Vagina (tissue), 2 donors: ENCODE results near the gene MMP11.
"Not testable (repeated sequence)": the region's sequence is repeated elsewhere in the genome, so short reads cannot be mapped to it uniquely, and the experiment has no call there.

Source experiments
- CTCF ChIP-seq, 3 experiments: fragments of 450-650 bp in 2 of 3; fragments of 200-600 bp in 1 of 3; sonication (generic) in 1 of 3; IDR thresholded peaks; one replicate each; pipeline ENCODE4 v1.5.1; 2017 to 2019; ENCODE audit warnings: antibody characterized with exemption in 3 of 3, mild to moderate bottlenecking in 2 of 3, moderate library complexity in 2 of 3
- POLR2A ChIP-seq, 2 donors: fragments of 450-650 bp; IDR thresholded peaks; one replicate each; pipeline ENCODE4 v1.6.1; 2017; ENCODE audit warnings: antibody characterized with exemption in 2 of 2, mild to moderate bottlenecking in 2 of 2, moderate library complexity in 2 of 2
- POLR2AphosphoS5 ChIP-seq, 2 donors: sonication (generic); formaldehyde crosslinking; IDR thresholded peaks; one replicate each; pipeline ENCODE4 v1.9.0; 2017; ENCODE audit warnings: antibody characterized with exemption in 2 of 2, mild to moderate bottlenecking in 2 of 2, low read depth in 1 of 2; ENCODE audit not compliant: insufficient read depth in 1 of 2

- TF ChIP-seq POLR2A (IDR thresholded peaks at IDR 0.05); CTCF (IDR thresholded peaks at IDR 0.05); POLR2AphosphoS5 (IDR thresholded peaks at IDR 0.05; ENCODE audit: insufficient read depth in 1 of 2, low read depth in 1 of 2): not testable (repeated sequence)
These were observed 44.5 kb upstream of the MMP11 start for GRCh38 chr22:23728108-23728507.
